Colon (tissue), 2 donors: ENCODE measurements around the gene SRPK3.
"Not testable (repeated sequence)": the region's sequence is repeated elsewhere in the genome, so short reads cannot be mapped to it uniquely, and the experiment has no call there.

Experiments
- FAIRE-seq: peaks from 2 replicates; lab custom pipeline; 2012; peaks lifted over from hg19 to GRCh38; lab: Jason Lieb, UNC
- donor health status: control.
- donor health status: control.

SRPK3 gene

DNA sequence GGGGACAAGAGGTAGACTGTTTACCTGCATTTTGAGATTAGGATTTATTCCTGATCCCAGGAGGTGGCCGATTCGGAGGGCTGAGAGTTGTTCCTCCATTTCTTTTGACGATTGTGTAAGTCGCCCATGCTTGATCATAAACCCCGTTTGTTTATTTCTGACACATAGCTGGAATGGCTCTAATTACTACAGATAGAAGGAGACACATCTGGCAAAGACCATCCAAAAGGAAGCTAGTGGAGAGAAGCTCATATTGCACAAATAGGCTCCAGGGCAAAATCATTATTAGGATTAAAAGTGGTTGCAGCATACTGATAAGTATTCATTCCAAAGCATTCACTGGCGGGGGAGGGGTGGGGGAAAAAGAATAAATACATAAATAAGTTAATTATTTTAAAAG, 33.9 kb upstream of the SRPK3 start:
- not testable (repeated sequence) for FAIRE-seq

- FAIRE-seq = not testable (repeated sequence)
These were observed 31.8 kb upstream of the SRPK3 start for GRCh38 chrX:153749017-153749416.

GRCh38 chrX:153750127-153750774, 30.6 kb upstream of the SRPK3 start:
- FAIRE-seq = no peak

- no peak for FAIRE-seq
These were observed 25.7 kb upstream of the SRPK3 start for GRCh38 chrX:153755136-153755535.

DNA sequence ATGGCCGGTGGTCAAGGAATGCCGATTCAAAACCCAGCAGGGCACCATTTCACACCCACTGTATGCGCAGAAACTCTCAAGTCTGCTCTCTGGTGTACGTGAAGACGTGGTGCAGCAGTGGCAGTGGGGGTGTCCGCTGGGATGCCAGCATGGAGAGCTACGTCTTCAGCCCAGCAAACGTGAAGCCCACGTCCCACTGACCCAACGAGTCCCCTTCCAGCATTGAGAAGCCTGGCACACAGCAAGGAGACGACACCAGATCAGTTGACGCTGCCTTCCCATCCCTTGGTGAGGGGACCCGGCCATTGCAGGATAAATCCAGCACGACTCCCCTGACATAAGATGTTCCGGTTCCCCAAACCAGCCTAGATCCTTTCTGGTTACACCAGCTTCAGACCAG, 19.0 kb upstream of the SRPK3 start:
- no peak for FAIRE-seq

DNA sequence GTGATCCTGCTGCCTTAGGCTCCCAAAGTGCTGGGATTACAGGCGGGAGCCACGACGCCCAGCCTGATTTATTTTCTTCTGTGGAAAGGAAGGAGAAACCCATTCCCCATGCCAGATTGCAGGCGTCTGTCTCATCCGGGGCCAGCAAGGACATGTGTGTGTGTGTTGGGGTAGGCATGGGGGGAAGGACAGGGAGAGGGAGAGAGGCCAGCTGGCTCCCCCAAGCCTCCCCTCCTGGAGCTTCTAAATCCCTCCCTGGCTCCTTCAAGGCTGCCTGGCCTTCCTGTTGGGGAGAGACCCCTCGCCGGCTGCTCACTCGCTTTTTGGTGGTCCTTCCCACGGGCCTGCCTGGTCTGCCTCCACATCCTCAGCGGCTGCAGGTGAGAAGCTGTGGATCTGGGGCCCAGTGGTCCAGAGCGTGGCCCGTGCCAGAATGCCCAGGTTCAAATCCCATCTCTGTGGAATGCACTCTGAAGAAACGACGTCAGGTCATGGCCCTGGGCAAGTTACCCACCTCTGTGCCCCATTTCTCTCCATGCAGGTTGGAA, 18.1 kb upstream of the SRPK3 start:
- FAIRE-seq = no peak

DNA sequence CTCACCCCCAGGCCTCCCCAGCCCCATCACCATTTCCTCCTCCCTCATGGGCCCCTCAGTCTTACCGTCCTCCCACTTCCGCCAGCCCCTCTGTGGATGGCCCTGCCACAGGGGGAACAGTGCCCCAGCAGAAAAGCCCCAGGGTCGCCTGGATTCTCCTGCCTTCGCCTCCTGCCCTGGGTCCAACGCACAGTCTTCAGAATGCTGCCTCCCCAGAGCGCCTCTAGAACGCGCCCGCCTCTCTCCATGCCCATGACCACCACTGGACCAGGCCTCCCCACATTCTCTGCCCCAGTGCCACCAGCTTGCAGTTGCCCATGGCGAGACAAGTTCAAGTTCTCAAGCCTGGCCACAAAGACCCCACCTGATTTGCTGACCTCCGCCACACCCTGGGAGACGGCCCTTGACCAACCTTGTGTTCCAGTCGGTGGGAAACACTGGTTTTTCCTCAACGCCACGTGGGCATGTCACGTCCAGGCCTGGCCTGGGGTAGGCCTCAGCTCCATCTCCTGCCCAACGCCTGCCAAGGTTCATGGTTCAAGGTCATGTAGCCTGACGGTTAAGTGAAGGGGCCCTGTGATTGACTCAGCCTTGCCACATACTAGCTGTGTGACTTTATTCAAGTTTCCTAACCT, 17.4 kb upstream of the SRPK3 start:
- no peak for FAIRE-seq

- no peak for FAIRE-seq
These were observed 16.7 kb upstream of the SRPK3 start, which contains the start of gene PLXNB3 for GRCh38 chrX:153763989-153764755. Gene PLXNB3, plus strand, starts transcription at chrX:153764249. Its CDS starts 1,287 bp downstream, at chrX:153765536.

GRCh38 chrX:153764786-153765137, 16.1 kb upstream of the SRPK3 start:
- FAIRE-seq = no peak

- FAIRE-seq = no peak
These were observed 15.4 kb upstream of the SRPK3 start for GRCh38 chrX:153765138-153766079.

DNA sequence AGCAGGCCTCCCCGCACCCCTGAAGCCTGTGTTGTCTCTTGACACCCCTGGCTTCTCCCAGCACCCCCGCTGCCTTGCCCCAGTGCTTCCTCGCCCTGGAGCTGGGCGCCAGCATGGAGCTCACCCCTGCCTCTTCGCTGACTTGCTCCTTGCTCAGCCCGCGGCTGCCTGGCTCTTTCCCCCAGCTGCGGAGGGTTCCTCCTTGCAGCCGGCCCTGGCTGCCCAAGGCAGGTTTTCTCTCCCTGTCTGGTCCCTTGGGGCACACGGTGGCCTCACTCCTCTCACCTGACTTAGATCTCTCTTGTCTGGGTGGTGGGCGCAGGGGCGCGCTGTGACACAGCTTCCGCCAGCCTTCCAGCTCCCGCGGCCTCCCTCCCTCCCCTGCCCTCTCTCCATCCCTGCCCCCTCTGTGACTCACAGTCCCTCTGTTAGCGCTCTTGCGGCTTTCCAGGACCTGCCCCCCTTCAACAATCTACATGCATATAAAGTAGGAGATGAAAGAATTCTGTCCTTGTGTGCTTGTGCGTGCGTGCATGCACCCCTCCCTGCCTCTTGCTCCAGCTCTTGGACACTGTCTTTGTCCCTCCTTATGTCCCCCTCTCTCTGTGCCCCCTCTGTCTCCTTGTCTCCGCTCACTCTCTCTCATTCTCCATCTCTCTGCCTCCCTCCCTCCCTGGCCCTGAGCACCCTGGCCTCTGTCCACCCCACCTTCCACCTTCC, 14.6 kb upstream of the SRPK3 start:
- FAIRE-seq = no peak

GRCh38 chrX:153766871-153767673, 13.8 kb upstream of the SRPK3 start:
- FAIRE-seq = no peak

GRCh38 chrX:153767674-153768055, 13.2 kb upstream of the SRPK3 start:
- no peak for FAIRE-seq

GRCh38 chrX:153768311-153769157, 12.3 kb upstream of the SRPK3 start:
- FAIRE-seq = no peak

DNA sequence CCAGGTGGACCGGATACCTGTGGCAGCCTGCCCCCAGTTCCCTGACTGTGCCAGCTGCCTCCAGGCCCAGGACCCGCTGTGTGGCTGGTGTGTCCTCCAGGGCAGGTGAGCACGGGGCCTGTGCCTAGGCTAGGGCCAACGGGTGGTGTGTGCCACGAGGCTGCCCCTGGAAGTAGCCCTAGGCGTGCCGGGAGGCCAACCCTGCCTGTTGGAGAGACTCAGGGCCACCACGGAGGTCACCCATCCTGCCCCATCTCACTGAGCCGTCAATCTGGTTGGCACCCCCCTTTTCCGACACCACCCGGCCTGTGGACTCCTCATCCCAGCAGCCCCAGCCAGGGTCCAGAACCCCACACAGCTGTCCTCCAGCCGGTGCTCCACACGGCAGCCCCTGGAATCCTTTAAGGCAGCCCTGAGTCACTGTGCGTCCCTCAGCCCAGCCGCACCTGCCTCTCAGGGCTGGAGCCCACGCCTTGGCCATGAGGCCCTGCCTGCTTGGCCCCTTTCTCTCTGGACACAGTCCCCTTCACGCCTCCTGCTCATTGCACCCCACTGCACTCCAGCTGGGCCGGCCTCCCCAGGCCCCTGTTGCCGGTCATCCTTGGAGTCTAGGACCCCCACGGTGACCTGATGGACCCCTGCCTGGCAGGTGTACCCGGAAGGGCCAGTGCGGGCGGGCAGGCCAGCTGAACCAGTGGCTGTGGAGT, 11.5 kb upstream of the SRPK3 start:
- FAIRE-seq = no peak

GRCh38 chrX:153769865-153770600, 10.8 kb upstream of the SRPK3 start:
- no peak for FAIRE-seq

GRCh38 chrX:153770601-153771414, 10.0 kb upstream of the SRPK3 start:
- FAIRE-seq = no peak
